Peyer's patch (tissue), 4 donors: Measurements from ENCODE around the gene ABLIM2.

Source experiments
- POLR2A ChIP-seq, 2 donors: fragments of 450-650 bp; IDR thresholded peaks; one replicate each; pipeline ENCODE4 v1.5.1; 2017; ENCODE audit warnings: antibody characterized with exemption in 2 of 2, mild to moderate bottlenecking in 2 of 2, moderate library complexity in 2 of 2
- TF ChIP-seq, protein P1 (sequence below), 6 experiments: fragments of 450-650 bp in 4 of 6; fragments of 200-600 bp in 2 of 6; sonication (generic) in 1 of 6; IDR thresholded peaks; one replicate each; pipeline ENCODE4 v1.5.1; 2017 to 2019; ENCODE audit warnings: antibody characterized with exemption in 6 of 6, mild to moderate bottlenecking in 3 of 6, moderate library complexity in 1 of 6

DNA sequence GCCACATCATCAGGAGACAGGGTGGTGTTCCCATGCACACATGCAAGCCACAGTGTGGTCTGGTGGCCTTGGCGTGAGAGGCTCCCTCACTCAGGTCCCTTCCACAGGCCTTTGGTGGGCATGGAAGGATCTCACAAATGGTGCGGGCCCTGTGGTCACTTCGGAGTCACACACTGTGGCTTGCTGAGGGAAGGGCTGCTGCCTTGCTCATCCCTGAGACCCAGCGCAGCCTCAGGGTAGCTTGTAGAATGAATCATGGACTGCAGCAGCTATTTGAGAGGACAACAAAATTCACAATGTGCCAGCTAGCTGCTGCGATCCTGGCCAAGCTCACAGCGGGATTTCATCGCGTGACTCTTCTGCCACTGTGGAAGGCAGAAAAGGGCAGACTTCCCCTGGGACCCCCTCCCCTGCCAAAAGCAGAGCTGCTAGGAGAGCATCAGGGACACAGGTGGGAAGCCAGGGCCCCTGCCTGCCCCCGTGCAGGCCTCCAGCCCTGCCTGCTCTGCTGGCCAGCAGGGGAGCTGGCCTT lies 106.4 kb downstream of the ABLIM2 start:
- TF ChIP-seq POLR2A (IDR thresholded peaks at IDR 0.05): no peak
- TF ChIP-seq, protein P1, sequence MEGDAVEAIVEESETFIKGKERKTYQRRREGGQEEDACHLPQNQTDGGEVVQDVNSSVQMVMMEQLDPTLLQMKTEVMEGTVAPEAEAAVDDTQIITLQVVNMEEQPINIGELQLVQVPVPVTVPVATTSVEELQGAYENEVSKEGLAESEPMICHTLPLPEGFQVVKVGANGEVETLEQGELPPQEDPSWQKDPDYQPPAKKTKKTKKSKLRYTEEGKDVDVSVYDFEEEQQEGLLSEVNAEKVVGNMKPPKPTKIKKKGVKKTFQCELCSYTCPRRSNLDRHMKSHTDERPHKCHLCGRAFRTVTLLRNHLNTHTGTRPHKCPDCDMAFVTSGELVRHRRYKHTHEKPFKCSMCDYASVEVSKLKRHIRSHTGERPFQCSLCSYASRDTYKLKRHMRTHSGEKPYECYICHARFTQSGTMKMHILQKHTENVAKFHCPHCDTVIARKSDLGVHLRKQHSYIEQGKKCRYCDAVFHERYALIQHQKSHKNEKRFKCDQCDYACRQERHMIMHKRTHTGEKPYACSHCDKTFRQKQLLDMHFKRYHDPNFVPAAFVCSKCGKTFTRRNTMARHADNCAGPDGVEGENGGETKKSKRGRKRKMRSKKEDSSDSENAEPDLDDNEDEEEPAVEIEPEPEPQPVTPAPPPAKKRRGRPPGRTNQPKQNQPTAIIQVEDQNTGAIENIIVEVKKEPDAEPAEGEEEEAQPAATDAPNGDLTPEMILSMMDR (IDR thresholded peaks at IDR 0.05): no peak
